GM18519 (cell line): ENCODE results near the gene COL13A1.

Source experiments
- ATAC-seq: cut with Tn5 transposase; IDR thresholded peaks from one replicate; pipeline ENCODE4 v1.9.1; 2021; ENCODE audit warnings: mild to moderate bottlenecking, moderate library complexity; ENCODE audit not compliant: unreplicated experiment, low FRiP score

COL13A1 gene

GRCh38 chr10:69934768-69935167 is 133.1 kb downstream of the COL13A1 start:
- no peak for ATAC-seq

- no peak for ATAC-seq
These were observed 134.4 kb downstream of the COL13A1 start for GRCh38 chr10:69936091-69936490.

GRCh38 chr10:69938541-69938991 is 136.9 kb downstream of the COL13A1 start:
- no peak for ATAC-seq

- ATAC-seq, result no peak
These were observed 137.4 kb downstream of the COL13A1 start for GRCh38 chr10:69939061-69939460.

- ATAC-seq, result no peak
These were observed 137.8 kb downstream of the COL13A1 start for GRCh38 chr10:69939481-69939880.

- no peak for ATAC-seq
These were observed 140.0 kb downstream of the COL13A1 start for GRCh38 chr10:69941730-69942129.

- no peak for ATAC-seq
These were observed 141.7 kb downstream of the COL13A1 start for GRCh38 chr10:69943292-69943820.

GRCh38 chr10:69944761-69945160 is 143.1 kb downstream of the COL13A1 start:
- no peak for ATAC-seq

- ATAC-seq, result no peak
These were observed 146.6 kb downstream of the COL13A1 start for GRCh38 chr10:69948261-69948660.

GRCh38 chr10:69949770-69950169 is 148.1 kb downstream of the COL13A1 start:
- no peak for ATAC-seq

- ATAC-seq, result no peak
These were observed 150.0 kb downstream of the COL13A1 start for GRCh38 chr10:69951658-69952057.

- ATAC-seq, result no peak
These were observed 150.5 kb downstream of the COL13A1 start for GRCh38 chr10:69952069-69952800.

GRCh38 chr10:69952821-69953221 is 151.1 kb downstream of the COL13A1 start:
- no peak for ATAC-seq

- ATAC-seq, result no peak
These were observed 152.1 kb downstream of the COL13A1 start for GRCh38 chr10:69953851-69954250.

GRCh38 chr10:69955211-69955805 is 153.6 kb downstream of the COL13A1 start:
- ATAC-seq, result no peak

- no peak for ATAC-seq
These were observed 154.4 kb downstream of the COL13A1 start for GRCh38 chr10:69955897-69956740.

- no peak for ATAC-seq
These were observed 155.1 kb downstream of the COL13A1 start for GRCh38 chr10:69956741-69957230.

- ATAC-seq, result no peak
These were observed 155.7 kb downstream of the COL13A1 start for GRCh38 chr10:69957241-69957885.

- ATAC-seq, result no peak
These were observed 156.3 kb downstream of the COL13A1 start for GRCh38 chr10:69957886-69958555.

- no peak for ATAC-seq
These were observed 156.8 kb downstream of the COL13A1 start for GRCh38 chr10:69958556-69958902.
